GM10266 (cell line): ENCODE data around the gene ARRB1.

Experiments used
- DNase-seq: peaks from one replicate; pipeline ENCODE4 v3.0.0; 2012; ENCODE audit errors: extremely low spot score
- TF ChIP-seq, protein P1 (sequence below): IDR thresholded peaks from 2 replicates; pipeline ENCODE4 v1.5.1; 2012; ENCODE audit warnings: mild to moderate bottlenecking, low read depth; ENCODE audit not compliant: control insufficient read depth, insufficient read depth; ENCODE audit errors: missing control alignments

The ARRB1 gene

DNA sequence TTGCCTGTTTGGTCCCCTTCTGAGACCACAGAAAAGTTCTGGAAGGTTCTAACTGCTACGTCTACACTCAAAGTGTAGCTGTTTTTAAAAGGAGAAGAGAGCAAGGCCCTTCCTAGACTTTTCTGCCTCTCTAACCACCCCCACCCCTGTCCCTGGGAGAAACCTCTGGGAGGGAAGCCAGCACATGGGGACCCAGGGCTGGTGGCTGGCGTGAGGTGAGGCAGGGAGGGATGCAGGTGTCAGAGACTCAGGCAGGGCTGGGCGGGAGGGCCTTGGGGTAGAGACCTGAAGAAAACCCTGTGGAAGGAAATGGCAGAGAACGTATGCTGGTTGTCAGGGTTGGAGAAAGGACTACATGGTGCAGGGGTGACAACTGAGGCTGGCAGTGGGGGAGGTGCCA, 26.7 kb downstream of the ARRB1 start:
- no peak for DNase-seq
- TF ChIP-seq, protein P1, sequence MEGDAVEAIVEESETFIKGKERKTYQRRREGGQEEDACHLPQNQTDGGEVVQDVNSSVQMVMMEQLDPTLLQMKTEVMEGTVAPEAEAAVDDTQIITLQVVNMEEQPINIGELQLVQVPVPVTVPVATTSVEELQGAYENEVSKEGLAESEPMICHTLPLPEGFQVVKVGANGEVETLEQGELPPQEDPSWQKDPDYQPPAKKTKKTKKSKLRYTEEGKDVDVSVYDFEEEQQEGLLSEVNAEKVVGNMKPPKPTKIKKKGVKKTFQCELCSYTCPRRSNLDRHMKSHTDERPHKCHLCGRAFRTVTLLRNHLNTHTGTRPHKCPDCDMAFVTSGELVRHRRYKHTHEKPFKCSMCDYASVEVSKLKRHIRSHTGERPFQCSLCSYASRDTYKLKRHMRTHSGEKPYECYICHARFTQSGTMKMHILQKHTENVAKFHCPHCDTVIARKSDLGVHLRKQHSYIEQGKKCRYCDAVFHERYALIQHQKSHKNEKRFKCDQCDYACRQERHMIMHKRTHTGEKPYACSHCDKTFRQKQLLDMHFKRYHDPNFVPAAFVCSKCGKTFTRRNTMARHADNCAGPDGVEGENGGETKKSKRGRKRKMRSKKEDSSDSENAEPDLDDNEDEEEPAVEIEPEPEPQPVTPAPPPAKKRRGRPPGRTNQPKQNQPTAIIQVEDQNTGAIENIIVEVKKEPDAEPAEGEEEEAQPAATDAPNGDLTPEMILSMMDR, result no peak

- DNase-seq, result no peak
- TF ChIP-seq, protein P1, result no peak
Observed at GRCh38 chr11:75324189-75324588, 27.3 kb downstream of the ARRB1 start.

DNA sequence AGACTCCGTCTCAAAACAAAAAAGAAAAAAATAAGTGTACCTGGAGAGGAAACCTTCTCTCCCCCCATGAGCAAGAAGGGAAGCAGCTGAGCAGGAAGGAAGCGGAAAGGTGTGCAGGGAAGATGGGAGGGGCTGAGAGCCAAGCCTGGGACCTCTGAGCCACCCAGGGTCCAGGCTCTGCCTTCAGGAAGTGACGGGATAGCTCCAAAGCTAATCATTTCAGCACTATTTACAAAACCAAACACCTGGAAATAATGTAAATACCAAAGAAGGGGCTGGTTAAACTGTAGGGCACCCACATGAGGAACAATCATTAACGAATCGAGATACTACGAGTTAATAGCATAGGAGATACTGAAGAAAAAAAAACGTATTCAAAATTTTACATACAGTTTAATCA, 27.9 kb downstream of the ARRB1 start:
- TF ChIP-seq, protein P1, result no peak
- DNase-seq, result no peak

DNA sequence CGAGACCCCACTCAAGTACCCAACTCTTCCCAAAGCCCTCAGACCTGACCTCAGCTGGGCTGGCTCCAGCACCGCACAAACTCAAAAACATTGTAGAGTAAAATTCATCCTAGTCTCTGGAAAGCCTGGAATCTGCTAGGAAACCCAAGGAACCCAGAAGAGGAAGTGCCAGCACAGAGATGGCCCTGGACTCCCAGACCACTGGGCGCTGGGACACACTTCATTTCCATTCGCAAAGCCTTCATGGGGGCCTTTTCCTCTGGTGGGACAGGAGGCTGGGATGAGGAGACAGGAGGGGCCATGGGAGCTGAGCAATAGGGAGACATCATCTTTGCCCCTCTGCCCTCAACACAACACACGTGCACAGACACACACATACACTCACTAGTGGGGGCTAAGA, 30.8 kb downstream of the ARRB1 start:
- TF ChIP-seq, protein P1, result no peak
- no peak for DNase-seq

DNA sequence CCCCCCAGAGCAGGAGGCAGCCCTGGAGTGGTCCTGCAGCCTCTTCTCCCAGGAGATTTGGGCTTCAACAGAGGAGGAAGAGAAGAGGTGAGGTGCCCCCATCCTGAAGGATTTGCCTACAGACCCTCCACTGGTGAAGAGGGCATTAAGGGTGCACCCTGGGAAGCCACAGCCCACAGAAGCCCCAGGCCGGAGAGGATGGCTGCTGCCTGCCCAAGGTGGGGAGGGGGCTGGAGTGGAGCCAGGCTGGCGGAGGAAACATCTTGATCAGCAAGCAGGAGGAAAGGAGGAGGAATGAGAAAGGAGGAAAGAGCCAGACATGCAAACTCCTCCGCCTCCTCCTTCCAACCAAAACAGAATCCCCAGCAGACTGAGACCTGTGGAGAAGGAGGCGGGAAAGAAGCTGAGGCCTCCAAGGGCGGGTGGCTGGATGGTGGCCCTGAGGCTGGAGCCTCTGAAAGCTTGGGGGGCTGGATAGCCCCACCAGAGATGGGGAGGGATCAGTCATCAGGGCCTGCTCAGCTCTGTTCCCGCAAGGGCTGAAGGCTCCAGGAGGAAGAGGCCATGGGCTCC, 31.3 kb downstream of the ARRB1 start:
- TF ChIP-seq, protein P1, result no peak
- no peak for DNase-seq

DNA sequence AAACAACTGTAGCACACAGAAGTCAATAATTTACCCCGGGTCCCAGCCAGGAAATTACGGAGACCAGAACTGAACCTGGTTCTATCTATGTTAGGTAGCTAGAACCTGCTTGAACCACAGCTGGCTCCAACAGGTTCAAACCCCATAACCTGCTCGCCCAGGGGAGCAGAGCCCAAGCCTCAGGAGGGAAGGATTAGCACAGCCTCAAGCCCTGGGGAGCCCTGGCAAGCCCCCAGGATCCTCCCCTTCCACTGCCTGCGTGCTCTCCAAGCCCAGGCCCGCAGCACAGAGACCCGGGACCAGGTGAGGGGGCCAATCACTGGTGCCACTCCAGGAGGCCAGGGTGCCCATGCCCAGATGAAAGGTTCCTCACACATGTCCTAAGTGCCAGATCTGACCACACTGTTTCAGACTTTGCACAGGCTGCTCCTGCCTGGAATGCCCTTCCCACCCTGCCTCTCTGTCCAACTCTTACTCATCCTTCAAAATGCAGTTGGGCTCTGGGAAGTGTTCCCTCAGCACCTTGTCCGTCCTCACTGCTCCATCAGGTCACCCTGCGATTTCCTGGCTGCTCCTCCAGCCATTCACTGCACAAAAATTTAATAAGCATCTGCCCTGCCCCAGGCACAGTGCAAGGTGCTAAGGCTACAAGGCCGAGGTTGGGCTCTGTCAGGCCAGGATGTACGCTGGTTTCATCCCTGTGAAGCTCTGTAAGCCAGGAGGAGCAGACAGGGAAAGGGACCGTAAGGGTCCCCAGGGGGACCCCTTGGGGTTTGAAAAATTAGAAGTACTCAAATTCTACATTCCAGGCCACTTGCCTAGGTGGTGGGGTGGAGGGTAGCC, 32.2 kb downstream of the ARRB1 start:
- TF ChIP-seq, protein P1, result no peak
- no peak for DNase-seq
